ENCODE data around the gene ZNF860. TPM values are rescaled to one million over a fixed set of nuclear protein-coding genes. Genes with fewer than 3 reads are reported as not detected.

The ZNF860 gene
- total RNA-seq, 1 donor from 2014 or later = 1.6 TPM

DNA sequence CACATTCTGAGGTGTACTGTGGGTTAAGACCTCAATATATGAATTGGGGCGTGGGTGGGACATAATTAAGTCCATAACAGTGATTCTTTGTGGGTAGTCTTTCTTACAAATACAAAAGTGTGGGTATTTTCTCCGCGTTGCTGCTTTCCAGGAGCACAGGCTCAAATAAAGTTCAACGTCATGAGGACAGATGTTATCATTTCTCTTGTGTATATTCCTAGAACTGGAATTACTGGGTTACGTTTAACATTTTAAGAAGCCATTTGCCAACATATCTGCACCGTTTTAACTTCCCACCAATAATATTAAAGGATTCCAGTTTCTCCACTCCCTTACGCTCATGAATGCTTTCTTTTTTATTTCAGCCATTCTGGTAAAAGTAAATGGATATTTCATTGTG lies 39.6 kb downstream of the ZNF860 start:
- intact Hi-C loops (cut with DNase I) = no loop called here
- no peaks in the 10 kb centered on the region for H3K36me3 ChIP-seq

DNA sequence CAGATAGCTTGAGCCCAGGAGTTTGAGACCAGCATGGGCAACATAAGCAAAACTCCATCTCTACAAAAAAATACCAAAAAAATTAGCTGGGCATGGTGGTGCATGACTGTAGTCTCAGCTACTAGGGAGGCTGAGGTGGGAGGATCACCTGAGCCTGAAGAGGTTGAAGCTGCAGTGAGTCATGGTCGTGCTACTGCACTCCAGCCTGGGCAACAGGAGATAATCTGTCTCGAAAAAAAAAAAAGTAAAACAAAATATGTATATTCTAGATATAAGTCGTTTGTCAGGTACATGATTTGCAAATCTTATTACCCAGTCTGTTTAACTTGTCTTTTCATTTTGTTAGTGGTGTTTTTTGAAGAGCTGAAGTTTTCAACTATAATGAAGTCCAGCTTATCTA lies 40.2 kb downstream of the ZNF860 start:
- Histone ChIP-seq H3K36me3 (no peaks in the 10 kb centered on the region), H3K27me3 (no peaks in the 10 kb centered on the region), H3K4me1 (peaks cover 3% of the 10 kb centered on the region), H3K27ac (no peak overlapping the region), H3K4me3 (no peak overlapping the region), H3K9me3 (no peaks in the 10 kb centered on the region)
- intact Hi-C loops (cut with DNase I) = no loop called here
- TF ChIP-seq, protein P1, sequence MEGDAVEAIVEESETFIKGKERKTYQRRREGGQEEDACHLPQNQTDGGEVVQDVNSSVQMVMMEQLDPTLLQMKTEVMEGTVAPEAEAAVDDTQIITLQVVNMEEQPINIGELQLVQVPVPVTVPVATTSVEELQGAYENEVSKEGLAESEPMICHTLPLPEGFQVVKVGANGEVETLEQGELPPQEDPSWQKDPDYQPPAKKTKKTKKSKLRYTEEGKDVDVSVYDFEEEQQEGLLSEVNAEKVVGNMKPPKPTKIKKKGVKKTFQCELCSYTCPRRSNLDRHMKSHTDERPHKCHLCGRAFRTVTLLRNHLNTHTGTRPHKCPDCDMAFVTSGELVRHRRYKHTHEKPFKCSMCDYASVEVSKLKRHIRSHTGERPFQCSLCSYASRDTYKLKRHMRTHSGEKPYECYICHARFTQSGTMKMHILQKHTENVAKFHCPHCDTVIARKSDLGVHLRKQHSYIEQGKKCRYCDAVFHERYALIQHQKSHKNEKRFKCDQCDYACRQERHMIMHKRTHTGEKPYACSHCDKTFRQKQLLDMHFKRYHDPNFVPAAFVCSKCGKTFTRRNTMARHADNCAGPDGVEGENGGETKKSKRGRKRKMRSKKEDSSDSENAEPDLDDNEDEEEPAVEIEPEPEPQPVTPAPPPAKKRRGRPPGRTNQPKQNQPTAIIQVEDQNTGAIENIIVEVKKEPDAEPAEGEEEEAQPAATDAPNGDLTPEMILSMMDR (IDR thresholded peaks at IDR 0.05) = no peak
- ATAC-seq = no peak
- no peak for DNase-seq

More for the DNA sequence above, 39.6 kb downstream of the ZNF860 start:
- TF ChIP-seq, protein P1 (IDR thresholded peaks at IDR 0.05) = no peak
- Histone ChIP-seq H3K27me3 (no peaks in the 10 kb centered on the region), H3K9me3 (no peaks in the 10 kb centered on the region), H3K27ac (no peak overlapping the region), H3K4me1 (peaks cover 3% of the 10 kb centered on the region), H3K4me3 (no peak overlapping the region)
- no peak for DNase-seq
- no peak for ATAC-seq

DNA sequence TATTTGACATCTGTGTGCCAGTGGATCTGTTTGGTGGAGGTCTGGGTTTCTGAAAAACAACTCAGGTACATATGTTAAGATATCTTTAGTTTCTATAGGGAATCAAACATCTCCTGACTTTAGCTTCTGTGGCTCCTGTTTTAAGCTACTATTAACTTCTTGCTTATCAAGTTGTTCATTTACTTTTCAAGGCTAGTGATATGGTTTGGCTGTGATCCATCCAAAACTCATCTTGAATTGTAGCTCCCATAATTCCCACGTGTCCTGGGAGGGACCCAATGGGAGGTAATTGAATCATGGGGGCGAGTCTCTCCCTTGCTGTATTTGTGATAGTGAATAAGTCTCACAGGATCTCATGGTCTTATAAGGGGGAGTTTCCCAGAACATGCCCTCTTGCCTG lies 41.4 kb downstream of the ZNF860 start:
- intact Hi-C loops (cut with DNase I) = no loop called here
- Histone ChIP-seq H3K4me1 (peaks cover 3% of the 10 kb centered on the region), H3K27ac (no peak overlapping the region), H3K27me3 (no peaks in the 10 kb centered on the region), H3K36me3 (no peaks in the 10 kb centered on the region), H3K4me3 (no peak overlapping the region), H3K9me3 (no peaks in the 10 kb centered on the region)
- no peak for ATAC-seq
- no peak for DNase-seq
- TF ChIP-seq, protein P1 (IDR thresholded peaks at IDR 0.05) = no peak

DNA sequence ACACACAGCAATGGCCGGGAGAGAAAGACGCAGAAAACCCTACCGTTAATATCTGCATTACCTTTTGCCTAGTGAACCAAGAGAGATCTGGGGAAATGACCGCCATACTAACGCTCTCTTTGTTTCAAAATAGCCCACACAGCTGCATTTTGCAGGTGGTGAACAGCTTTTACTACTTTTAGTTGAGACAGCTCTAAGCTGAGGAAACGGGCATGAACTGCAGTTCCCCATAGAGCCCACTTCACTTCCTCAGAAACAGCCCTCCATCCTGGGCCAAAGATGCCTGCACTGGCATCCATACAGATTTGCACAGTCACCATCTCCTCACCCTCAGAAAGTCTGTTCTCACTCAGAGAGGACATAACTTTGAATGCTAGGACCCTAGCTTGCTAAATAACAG lies 45.0 kb downstream of the ZNF860 start:
- TF ChIP-seq, protein P1 (IDR thresholded peaks at IDR 0.05) = no peak
- ATAC-seq (peak; percentile 41), DNase-seq (no peak)
- no peaks in the 10 kb centered on the region for H3K9me3 ChIP-seq
- no peaks in the 10 kb centered on the region for H3K4me1 ChIP-seq
- H3K36me3 ChIP-seq = no peaks in the 10 kb centered on the region
- H3K27ac ChIP-seq = no peak overlapping the region
- no peaks in the 10 kb centered on the region for H3K27me3 ChIP-seq
- H3K4me3 ChIP-seq = no peak overlapping the region
- intact Hi-C loops (cut with DNase I) = no loop called here

DNA sequence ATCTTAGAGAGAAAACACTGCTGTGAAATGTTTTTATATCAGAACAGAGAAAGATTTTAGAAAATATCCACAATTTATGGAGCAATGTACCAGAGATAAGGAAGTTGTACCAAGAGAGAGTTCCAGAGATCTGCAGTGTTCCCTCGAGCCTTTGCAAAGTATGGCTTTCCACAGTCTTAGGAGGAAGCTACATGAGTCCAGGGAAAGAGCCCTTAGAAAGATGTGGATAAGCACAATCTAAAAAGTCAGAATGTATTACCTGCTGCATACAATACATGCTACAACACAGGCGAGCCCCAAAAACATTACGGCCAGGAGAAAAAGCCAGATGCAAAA lies 56.4 kb downstream of the ZNF860 start:
- DNase-seq = no peak
- intact Hi-C loops (cut with DNase I) = no loop called here
- Histone ChIP-seq H3K4me3 (no peak overlapping the region), H3K27me3 (no peaks in the 10 kb centered on the region), H3K4me1 (no peaks in the 10 kb centered on the region), H3K27ac (no peak overlapping the region), H3K36me3 (no peaks in the 10 kb centered on the region), H3K9me3 (peaks cover 8% of the 10 kb centered on the region)
- ATAC-seq = no peak
- TF ChIP-seq, protein P1 (IDR thresholded peaks at IDR 0.05) = no peak

DNA sequence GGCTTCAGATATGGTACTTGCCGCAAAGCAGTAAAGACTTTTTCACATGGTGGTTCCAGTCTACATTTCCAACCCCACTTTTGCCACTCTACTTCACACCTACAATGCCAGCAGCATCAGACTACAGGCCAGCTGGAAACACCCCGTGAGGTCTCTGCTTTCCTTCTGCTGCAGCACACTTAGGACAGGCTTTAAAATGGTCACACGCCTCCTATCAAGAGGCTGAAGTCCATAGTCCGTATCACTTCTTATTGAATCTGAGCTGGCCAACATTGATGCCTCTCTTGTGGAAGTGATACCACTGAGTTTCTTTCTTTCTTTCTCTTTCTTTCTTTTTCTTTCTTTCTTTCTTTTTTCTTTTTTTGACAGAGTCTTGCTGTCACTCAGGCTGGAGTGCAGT lies 59.8 kb downstream of the ZNF860 start:
- Histone ChIP-seq H3K4me3 (no peak overlapping the region), H3K36me3 (no peaks in the 10 kb centered on the region), H3K4me1 (peaks cover 14% of the 10 kb centered on the region), H3K9me3 (peaks cover 8% of the 10 kb centered on the region), H3K27ac (no peak overlapping the region), H3K27me3 (no peaks in the 10 kb centered on the region)
- intact Hi-C loops (cut with DNase I) = no loop called here
- ATAC-seq (no peak), DNase-seq (no peak)
- TF ChIP-seq, protein P1 (IDR thresholded peaks at IDR 0.05) = no peak
